HCT116 (cell line): Measurements from ENCODE around the gene ZNF792. TPM values are rescaled to one million over a fixed set of nuclear protein-coding genes. Genes with fewer than 3 reads are reported as not detected.
"Not testable (repeated sequence)": the region's sequence is repeated elsewhere in the genome, so short reads cannot be mapped to it uniquely, and the experiment has no call there.

Source experiments
- ATAC-seq: fragments of 200-7000 bp; cut with Tn5 transposase; 2 replicates; pipeline ENCODE4 v1.9.1; 2020; ENCODE audit warnings: mild to moderate bottlenecking, moderate library complexity
- BruUV-seq: library from RNA; stranded (reverse); fragments of 400-500 nt; replicated peaks from 2 replicates; lab custom pipeline; 2021; lab: Mats Ljungman, UMichigan
- CTCF ChIA-PET: fragments of 300-600 bp; sonication (Branson Sonifier 250); formaldehyde crosslinking; loops from one replicate; lab custom pipeline; 2021; ENCODE audit warnings: antibody characterized with exemption; lab: Charles Lee
- POLR2A ChIA-PET: fragments of 300-600, 350-600 bp; sonication (Branson Sonifier 250); formaldehyde crosslinking; loops from one replicate; lab custom pipeline; 2021; ENCODE audit warnings: antibody characterized with exemption; lab: Charles Lee
- RAD21 ChIA-PET, 2 experiments: fragments of 300-600 bp; sonication (Branson Sonifier 250); formaldehyde crosslinking; loops; one replicate each; lab custom pipeline; 2023; ENCODE audit warnings: low total read pairs in 2 of 2; ENCODE audit not compliant: uncharacterized antibody in 2 of 2, unreplicated experiment in 2 of 2, low non-redundant PET in 1 of 2; lab: Charles Lee
- DNase-seq: peaks from one replicate; pipeline ENCODE4 v3.0.0-alpha.2; 2010; ENCODE audit warnings: low read depth, low spot score
- H2AFZ ChIP-seq: fragments of 200-600 bp; shearing (Covaris generic), sonication (generic); 2 replicates; pipeline ENCODE4 v1.6.1; 2017; ENCODE audit warnings: low read depth, mixed run types, mixed read lengths, antibody characterized with exemption, low read length; ENCODE audit not compliant: poor library complexity, severe bottlenecking
- H3K27ac ChIP-seq: 2 replicates; pipeline ENCODE4 v1.5.1; 2012; ENCODE audit warnings: low read depth, low read length
- H3K27me3 ChIP-seq: fragments of 200-600 bp; sonication (generic); 2 replicates; pipeline ENCODE4 v1.6.1; 2016; ENCODE audit warnings: mixed run types, low read length, mixed read lengths; ENCODE audit not compliant: insufficient read depth
- H3K36me3 ChIP-seq, 2 experiments: fragments of 200-500 bp in 1 of 2; fragments of 200-600 bp in 1 of 2; sonication (Bioruptor generic) in 1 of 2; sonication (generic) in 1 of 2; 2 replicates each; pipeline versions ENCODE4 v1.5.1 to v1.6.1; 2014 to 2016; ENCODE audit warnings: low read length in 2 of 2, inconsistent platforms in 1 of 2, mixed read lengths in 1 of 2, mixed run types in 1 of 2; ENCODE audit not compliant: insufficient read depth in 2 of 2, control insufficient read depth in 1 of 2
- H3K4me1 ChIP-seq, 2 experiments: fragments of 200-600 bp in 1 of 2; sonication (generic) in 1 of 2; 2 replicates each; pipeline versions ENCODE4 v1.5.1 to v1.6.1; 2012 to 2017; ENCODE audit warnings: low read length in 2 of 2, inconsistent platforms in 1 of 2, mild to moderate bottlenecking in 1 of 2, mixed read lengths in 1 of 2, mixed run types in 1 of 2, moderate library complexity in 1 of 2; ENCODE audit not compliant: insufficient read depth in 2 of 2, control insufficient read depth in 1 of 2
- H3K4me2 ChIP-seq: fragments of 200-600 bp; sonication (generic); 2 replicates; pipeline ENCODE4 v1.6.1; 2017; ENCODE audit warnings: mixed run types, low read length, mixed read lengths
- H3K4me3 ChIP-seq, 2 experiments: fragments of 200-600 bp in 1 of 2; sonication (generic) in 1 of 2; replicated peaks in 1 of 2; 2 replicates each; pipeline ENCODE4 v1.5.1; 2011 to 2016; ENCODE audit warnings: low read length in 2 of 2, control low read depth in 1 of 2, low read depth in 1 of 2, mild to moderate bottlenecking in 1 of 2, mixed read lengths in 1 of 2, mixed run types in 1 of 2
- H3K79me2 ChIP-seq: fragments of 200-600 bp; sonication (generic); 2 replicates; pipeline ENCODE4 v1.6.1; 2017; ENCODE audit warnings: mild to moderate bottlenecking, mixed run types, low read length, moderate library complexity, mixed read lengths; ENCODE audit not compliant: insufficient read depth
- H3K9ac ChIP-seq: fragments of 200-600 bp; sonication (generic); 2 replicates; pipeline ENCODE4 v1.6.1; 2016; ENCODE audit warnings: low read length, mixed read lengths
- H3K9me2 ChIP-seq: fragments of 200-600 bp; sonication (generic), shearing (Covaris generic); 2 replicates; pipeline ENCODE4 v1.6.1; 2017; ENCODE audit warnings: mixed run types, mild to moderate bottlenecking, moderate library complexity; ENCODE audit not compliant: insufficient read depth
- H3K9me3 ChIP-seq, 2 experiments: fragments of 200-500 bp in 1 of 2; fragments of 200-600 bp in 1 of 2; sonication (Bioruptor generic) in 1 of 2; sonication (generic) in 1 of 2; 2 replicates each; pipeline ENCODE4 v1.6.1; 2014 to 2017; ENCODE audit warnings: low read length in 2 of 2, mixed read lengths in 2 of 2, inconsistent platforms in 1 of 2, low read depth in 1 of 2, mild to moderate bottlenecking in 1 of 2, mixed run types in 1 of 2, moderate library complexity in 1 of 2; ENCODE audit not compliant: control insufficient read depth in 1 of 2, insufficient read depth in 1 of 2
- H4K20me1 ChIP-seq: fragments of 200-600 bp; sonication (generic), shearing (Covaris generic); 2 replicates; pipeline ENCODE4 v1.6.1; 2017; ENCODE audit warnings: mixed run types, mild to moderate bottlenecking, moderate library complexity; ENCODE audit not compliant: insufficient read depth
- ATF3 ChIP-seq: IDR thresholded peaks from 2 replicates; pipeline ENCODE4 v1.6.1; 2012
- CBX3 ChIP-seq: IDR thresholded peaks from 2 replicates; pipeline ENCODE4 v1.6.1; 2012; ENCODE audit warnings: low read depth
- CTCF ChIP-seq, 3 experiments: fragments of 200-600 bp in 1 of 3; sonication (generic) in 1 of 3; IDR thresholded peaks in 2 of 3; conservative IDR thresholded peaks in 1 of 3; 2 replicates each; pipeline ENCODE4 v1.5.1; 2012 to 2017; ENCODE audit warnings: low read depth in 2 of 3, low read length in 2 of 3, antibody characterized with exemption in 1 of 3, borderline replicate concordance in 1 of 3, control low read depth in 1 of 3, mild to moderate bottlenecking in 1 of 3, mixed read lengths in 1 of 3, mixed run types in 1 of 3, moderate library complexity in 1 of 3; ENCODE audit not compliant: insufficient read depth in 1 of 3
- EGR1 ChIP-seq: IDR thresholded peaks from 2 replicates; pipeline ENCODE4 v1.6.1; 2012; ENCODE audit warnings: low read depth
- EZH2 ChIP-seq: fragments of 200-600 bp; sonication (generic); IDR thresholded peaks from 2 replicates; pipeline ENCODE4 v1.6.1; 2017; ENCODE audit warnings: antibody characterized with exemption, mixed run types
- JUND ChIP-seq: IDR thresholded peaks from 2 replicates; pipeline ENCODE4 v1.6.1; 2012
- SRF ChIP-seq: IDR thresholded peaks from 2 replicates; pipeline ENCODE4 v1.6.1; 2012; ENCODE audit warnings: low read depth
- ZNF274 ChIP-seq: fragments of 200-500 bp; sonication (Bioruptor generic); IDR thresholded peaks from 2 replicates; pipeline ENCODE4 v1.6.1; 2014; ENCODE audit warnings: mild to moderate bottlenecking, low read depth, low read length, inconsistent platforms
- intact Hi-C: fragments of 100-400 bp; cut with micrococcal nuclease; formaldehyde crosslinking; loops from 2 replicates; pipeline ENCODE4 v1.10.0; 2022
- total RNA-seq: library from RNA; stranded (reverse); gene quantifications from one replicate; pipeline ENCODE4 v1.2.1, GENCODE V29; 2021; ENCODE audit not compliant: unreplicated experiment
- TF ChIP-seq, protein P1 (sequence below): IDR thresholded peaks from 2 replicates; pipeline ENCODE4 v1.6.1; 2011; ENCODE audit warnings: mild to moderate bottlenecking, low read length, moderate library complexity; ENCODE audit not compliant: insufficient replicate concordance; ENCODE audit errors: extremely low read depth
- TF ChIP-seq, protein P2 (sequence below): IDR thresholded peaks from 2 replicates; pipeline ENCODE4 v1.6.1; 2012

The ZNF792 gene
- total RNA-seq, 1 experiment from 2014 or later, result 3.6 TPM

DNA sequence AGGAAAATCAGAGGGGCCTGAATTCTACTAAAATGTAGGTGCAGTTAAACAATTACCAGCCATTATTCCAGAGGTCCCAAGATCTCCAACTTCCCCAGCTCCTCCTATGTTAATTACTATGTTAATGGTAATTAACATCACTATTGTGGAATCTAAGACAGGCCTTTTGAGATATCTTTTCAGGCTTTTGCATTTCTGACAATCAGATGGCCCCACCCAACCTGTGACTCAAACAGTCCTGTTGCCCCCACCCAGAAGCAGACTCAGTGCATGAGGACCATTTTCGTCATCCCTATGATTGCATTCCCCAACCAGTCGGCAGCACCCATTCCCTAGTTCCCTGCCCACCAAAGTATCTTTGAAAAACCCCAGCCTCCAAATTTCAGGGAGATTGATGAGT lies 45.8 kb downstream of the ZNF792 start:
- Histone ChIP-seq H3K9ac (no peak overlapping the region), H3K4me1 (no peaks in the 10 kb centered on the region), H3K36me3 (no peaks in the 10 kb centered on the region), H3K4me3 (no peak overlapping the region), H3K27me3 (no peaks in the 10 kb centered on the region), H3K4me2 (no peak overlapping the region), H3K9me3 (peaks cover 8 to 14% of the 10 kb centered on the region in 2 experiments; a peak in 3 of 4 replicates), H3K79me2 (no peaks in the 10 kb centered on the region), H3K9me2 (no peaks in the 10 kb centered on the region), H4K20me1 (no peaks in the 10 kb centered on the region), H2AFZ (no peak overlapping the region), H3K27ac (no peak overlapping the region)
- DNase-seq, result no peak
- ChIA-PET CTCF (no interaction called here), POLR2A (no interaction called here), RAD21 (no interaction called here)
- intact Hi-C loops, result no loop called here
- no TSS peak for BruUV-seq
- TF ChIP-seq, protein P1, sequence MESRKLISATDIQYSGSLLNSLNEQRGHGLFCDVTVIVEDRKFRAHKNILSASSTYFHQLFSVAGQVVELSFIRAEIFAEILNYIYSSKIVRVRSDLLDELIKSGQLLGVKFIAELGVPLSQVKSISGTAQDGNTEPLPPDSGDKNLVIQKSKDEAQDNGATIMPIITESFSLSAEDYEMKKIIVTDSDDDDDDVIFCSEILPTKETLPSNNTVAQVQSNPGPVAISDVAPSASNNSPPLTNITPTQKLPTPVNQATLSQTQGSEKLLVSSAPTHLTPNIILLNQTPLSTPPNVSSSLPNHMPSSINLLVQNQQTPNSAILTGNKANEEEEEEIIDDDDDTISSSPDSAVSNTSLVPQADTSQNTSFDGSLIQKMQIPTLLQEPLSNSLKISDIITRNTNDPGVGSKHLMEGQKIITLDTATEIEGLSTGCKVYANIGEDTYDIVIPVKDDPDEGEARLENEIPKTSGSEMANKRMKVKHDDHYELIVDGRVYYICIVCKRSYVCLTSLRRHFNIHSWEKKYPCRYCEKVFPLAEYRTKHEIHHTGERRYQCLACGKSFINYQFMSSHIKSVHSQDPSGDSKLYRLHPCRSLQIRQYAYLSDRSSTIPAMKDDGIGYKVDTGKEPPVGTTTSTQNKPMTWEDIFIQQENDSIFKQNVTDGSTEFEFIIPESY, result no peak
- no peak for TF ChIP-seq CTCF (IDR thresholded peaks at IDR 0.05 in 2 of 3, conservative IDR thresholded peaks at IDR 0.05 in 1 of 3; ENCODE audit: borderline replicate concordance in 1 of 3, insufficient read depth in 1 of 3, low read depth in 2 of 3, low read length in 2 of 3)
- no peak for TF ChIP-seq ATF3
- no peak for TF ChIP-seq JUND
- TF ChIP-seq SRF, result no peak
- no peak for TF ChIP-seq EGR1
- TF ChIP-seq, protein P2, sequence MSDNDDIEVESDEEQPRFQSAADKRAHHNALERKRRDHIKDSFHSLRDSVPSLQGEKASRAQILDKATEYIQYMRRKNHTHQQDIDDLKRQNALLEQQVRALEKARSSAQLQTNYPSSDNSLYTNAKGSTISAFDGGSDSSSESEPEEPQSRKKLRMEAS, result no peak
- no peak for TF ChIP-seq EZH2
- no peak for TF ChIP-seq ZNF274
- TF ChIP-seq CBX3, result no peak
- no peak for ATAC-seq

GRCh38 chr19:34917144-34917543 lies 46.9 kb downstream of the ZNF792 start:
- H3K79me2 ChIP-seq, H3K27me3 ChIP-seq, H3K4me2 ChIP-seq, DNase-seq, H3K27ac ChIP-seq, H2AFZ ChIP-seq, CTCF ChIA-PET, H3K9me2 ChIP-seq, BruUV-seq, H3K36me3 ChIP-seq, H3K4me1 ChIP-seq, H3K4me3 ChIP-seq, intact Hi-C loops, RAD21 ChIA-PET, ATAC-seq, H4K20me1 ChIP-seq, H3K9ac ChIP-seq, POLR2A ChIA-PET: not testable (repeated sequence)
- peaks cover 8 to 14% of the 10 kb centered on the region in 2 experiments; a peak in 3 of 4 replicates for H3K9me3 ChIP-seq
